ENCODE data around the gene IL32. TPM values are rescaled to one million over a fixed set of nuclear protein-coding genes. Genes with fewer than 3 reads are reported as not detected.

Gene IL32
- total and polyA plus RNA-seq, 9 of the 15 experiments (the other 6 are each of a cell fraction or from before 2014, with no cell fraction given), result 0.21 to 2.2 (median 0.37) TPM; not detected in 3

GRCh38 chr16:3023669-3024478, 41.6 kb upstream of the IL32 start, which contains the start of the genes HCFC1R1 and THOC6 (continued):
- TF ChIP-seq SMARCB1 (IDR thresholded peaks at IDR 0.05; ENCODE audit: insufficient read length, low read depth) (no peak), CBX3 (IDR thresholded peaks at IDR 0.05; ENCODE audit: borderline replicate concordance in 1 of 2, low read length in 2 of 2) (peak in 1 of 2 experiments; percentile 58; a peak in 1 of 3 replicates), MXI1 (IDR thresholded peaks at IDR 0.05; ENCODE audit: low read depth, low read length) (peak; percentile 31), ZNF511 (CRISPR knock-in tag; IDR thresholded peaks at IDR 0.05) (no peak), MTA1 (IDR thresholded peaks at IDR 0.05; ENCODE audit: borderline replicate concordance) (0 out of 2 replicates have a peak, but pooled peaks have one; percentile 23), SMAD1 (IDR thresholded peaks at IDR 0.05; ENCODE audit: low read depth, low read length, partially characterized antibody) (peak; percentile 79), GABPA (tag; conservative IDR thresholded peaks at IDR 0.05; ENCODE audit: low read depth) (peak; percentile 83), CEBPG (CRISPR knock-in tag; IDR thresholded peaks at IDR 0.05) (peak; percentile 97), CEBPG (tag; conservative IDR thresholded peaks at IDR 0.05 in 1 of 2, IDR thresholded peaks at IDR 0.05 in 1 of 2) (0 out of 4 replicates have a peak, but pooled peaks of 1 of the 2 experiments have one; percentile 17), ERF (CRISPR knock-in tag; IDR thresholded peaks at IDR 0.05) (peak; percentile 24; the same call in 1 of the 2 replicates), POLR2G (IDR thresholded peaks at IDR 0.05; ENCODE audit: low read depth, low read length) (peak; percentile 96), TEAD4 (IDR thresholded peaks at IDR 0.05; ENCODE audit: low read length) (peak; percentile 7; the same call in 1 of the 2 replicates), TEAD4 (CRISPR knock-in tag; IDR thresholded peaks at IDR 0.05; ENCODE audit: borderline replicate concordance) (no peak), PHB2 (IDR thresholded peaks at IDR 0.05; ENCODE audit: low read depth) (no peak), PRPF4 (IDR thresholded peaks at IDR 0.05; ENCODE audit: insufficient read depth, low read depth, low read length, poor library complexity, severe bottlenecking) (peak; percentile 29), MCM7 (IDR thresholded peaks at IDR 0.05) (no peak), KDM4B (IDR thresholded peaks at IDR 0.05; ENCODE audit: borderline replicate concordance in 2 of 2, low read depth in 1 of 2) (peak in 1 of 2 experiments; percentile 74; a peak in 2 of 4 replicates), PRDM10 (IDR thresholded peaks at IDR 0.05; ENCODE audit: partially characterized antibody) (no peak), PTTG1 (tag; IDR thresholded peaks at IDR 0.05; ENCODE audit: low read depth) (no peak)
- TF ChIP-seq, protein P1, sequence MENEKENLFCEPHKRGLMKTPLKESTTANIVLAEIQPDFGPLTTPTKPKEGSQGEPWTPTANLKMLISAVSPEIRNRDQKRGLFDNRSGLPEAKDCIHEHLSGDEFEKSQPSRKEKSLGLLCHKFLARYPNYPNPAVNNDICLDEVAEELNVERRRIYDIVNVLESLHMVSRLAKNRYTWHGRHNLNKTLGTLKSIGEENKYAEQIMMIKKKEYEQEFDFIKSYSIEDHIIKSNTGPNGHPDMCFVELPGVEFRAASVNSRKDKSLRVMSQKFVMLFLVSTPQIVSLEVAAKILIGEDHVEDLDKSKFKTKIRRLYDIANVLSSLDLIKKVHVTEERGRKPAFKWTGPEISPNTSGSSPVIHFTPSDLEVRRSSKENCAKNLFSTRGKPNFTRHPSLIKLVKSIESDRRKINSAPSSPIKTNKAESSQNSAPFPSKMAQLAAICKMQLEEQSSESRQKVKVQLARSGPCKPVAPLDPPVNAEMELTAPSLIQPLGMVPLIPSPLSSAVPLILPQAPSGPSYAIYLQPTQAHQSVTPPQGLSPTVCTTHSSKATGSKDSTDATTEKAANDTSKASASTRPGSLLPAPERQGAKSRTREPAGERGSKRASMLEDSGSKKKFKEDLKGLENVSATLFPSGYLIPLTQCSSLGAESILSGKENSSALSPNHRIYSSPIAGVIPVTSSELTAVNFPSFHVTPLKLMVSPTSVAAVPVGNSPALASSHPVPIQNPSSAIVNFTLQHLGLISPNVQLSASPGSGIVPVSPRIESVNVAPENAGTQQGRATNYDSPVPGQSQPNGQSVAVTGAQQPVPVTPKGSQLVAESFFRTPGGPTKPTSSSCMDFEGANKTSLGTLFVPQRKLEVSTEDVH (IDR thresholded peaks at IDR 0.05; ENCODE audit: low read depth, partially characterized antibody), result peak; percentile 60
